Head of caudate nucleus (tissue), 42 donors: Measurements from ENCODE around the gene AHNAK.

Source experiments
- DNase-seq, 42 donors: peaks; one replicate each; pipeline versions ENCODE4 v3.0.0 to v3.0.0-alpha.2; 2020 to 2021; ENCODE audit warnings: mixed read lengths in 7 of 42
- intact Hi-C: fragments of 100-400 bp; cut with DNase I; formaldehyde crosslinking; loops from one replicate; pipeline ENCODE4 v1.15.0; 2022

Gene AHNAK

DNA sequence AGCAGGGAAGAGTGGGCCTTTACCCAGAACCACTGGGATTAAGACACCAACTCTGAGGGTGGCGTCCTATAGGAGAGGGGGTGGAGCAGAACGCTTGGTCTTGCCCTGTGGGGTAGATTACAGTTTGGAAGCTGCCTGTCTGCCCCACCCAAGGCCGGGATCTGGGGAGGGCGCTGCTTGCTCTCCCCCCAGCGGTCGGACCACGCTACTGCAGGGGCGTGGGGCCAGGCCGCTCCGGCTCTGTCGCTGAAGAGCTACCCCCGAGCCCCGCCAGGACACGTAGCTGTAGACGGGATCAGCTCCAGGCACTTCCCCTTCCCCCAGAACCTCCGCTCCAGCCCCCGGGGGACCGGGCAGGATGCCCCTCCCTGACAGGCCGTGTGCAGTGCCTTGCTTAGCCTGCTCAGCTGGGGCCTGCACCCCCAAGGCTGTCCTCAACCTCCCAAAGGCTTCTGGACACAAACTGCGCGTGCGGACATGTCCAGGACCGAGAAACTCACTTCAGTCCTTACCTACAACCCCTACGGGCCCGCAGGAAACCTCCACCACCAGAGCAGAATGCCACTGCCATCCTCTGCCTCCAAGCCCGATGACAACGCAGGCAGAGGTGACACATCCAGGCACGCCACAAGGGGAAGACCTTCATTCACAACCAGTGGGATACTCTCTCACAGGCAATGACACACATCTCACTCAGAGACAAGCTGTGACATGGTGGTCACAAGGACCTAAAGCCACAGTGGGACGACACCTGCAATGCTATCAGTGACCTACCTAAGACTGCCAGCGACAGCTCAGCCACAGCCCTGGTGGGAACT lies 3.6 kb downstream of the AHNAK start:
- intact Hi-C loops, result loop anchor here (5.0 to 10.0 kb wide), 3 partner anchors 46 to 148 kb away; no protein-coding TSS in a partner anchor
- DNase-seq, result peak in 40 of 42 donors; percentile 33 to 87 (median 68)

DNA sequence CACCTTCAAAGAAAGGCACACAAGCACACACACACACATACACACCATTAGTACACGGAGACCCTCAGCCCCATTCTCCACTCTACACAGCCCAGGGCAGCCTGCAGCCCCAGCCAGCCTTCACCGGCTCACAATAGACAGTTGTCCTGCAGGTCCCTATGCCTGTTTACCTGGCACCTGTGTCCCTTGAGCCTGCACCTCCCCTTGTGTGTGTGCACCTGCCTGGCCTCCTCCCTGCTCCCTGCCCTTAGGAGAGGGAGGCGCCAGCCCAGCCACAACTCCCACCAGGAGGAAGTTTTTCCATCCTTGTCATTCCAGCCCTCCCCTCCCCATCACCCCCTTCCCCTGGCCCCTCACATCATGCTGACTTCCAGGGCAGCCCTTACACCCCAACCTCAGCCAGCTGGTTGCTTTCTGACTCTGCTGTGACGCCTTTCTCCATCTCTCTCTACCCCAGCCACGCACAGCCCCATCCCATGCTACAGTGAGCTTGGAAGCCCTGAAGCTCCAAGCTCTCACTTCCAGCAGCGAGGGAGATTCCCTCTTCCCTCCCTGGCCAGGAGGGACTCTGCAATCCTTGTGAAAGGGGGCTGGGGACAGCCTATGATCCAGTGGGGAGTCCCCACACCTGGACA lies 4.4 kb downstream of the AHNAK start:
- no peak for DNase-seq
- intact Hi-C loops, result loop anchor here (5.0 to 10.0 kb wide), 3 partner anchors 45 to 147 kb away; no protein-coding TSS in a partner anchor

DNA sequence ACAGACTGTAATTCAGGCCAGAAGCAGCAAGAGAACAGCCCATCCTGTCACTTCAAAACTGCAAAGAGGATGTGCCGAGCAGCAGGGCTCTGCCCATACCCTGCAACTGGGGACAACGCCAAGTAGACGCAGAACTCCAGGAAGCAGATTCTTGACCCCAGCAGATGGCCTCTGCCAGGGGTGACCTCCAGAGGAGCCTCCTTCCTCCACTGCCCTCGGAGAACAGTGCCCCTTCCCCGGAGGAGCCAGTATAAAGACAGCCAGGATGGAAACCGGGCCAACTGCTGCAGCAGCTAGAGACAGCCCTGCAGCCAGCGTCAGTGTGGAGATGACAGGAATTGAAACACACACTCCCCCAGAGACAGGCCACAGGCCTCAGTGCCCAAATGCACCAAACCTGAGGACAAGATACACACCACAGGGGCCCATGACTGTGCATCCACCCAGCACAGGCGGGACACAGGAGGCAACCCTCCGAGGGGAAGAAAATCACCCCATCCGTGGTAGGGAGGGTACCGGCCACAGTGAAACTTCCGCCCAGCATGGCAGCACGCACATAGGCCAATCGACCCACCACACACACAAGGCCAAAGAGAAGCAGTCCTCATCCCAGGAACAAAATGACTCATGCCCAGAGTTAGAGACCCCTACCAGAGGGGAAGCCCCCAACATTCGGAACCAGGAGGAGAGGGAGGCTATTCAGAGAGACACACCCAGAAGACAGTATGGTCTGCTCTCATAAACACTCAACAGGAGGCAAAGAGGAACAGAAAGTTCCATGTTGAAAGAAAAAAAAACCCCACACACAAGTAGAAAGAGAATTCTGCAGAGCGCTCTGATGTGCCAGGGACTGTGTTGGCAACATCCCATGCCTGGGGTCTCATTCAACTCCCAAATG lies 5.6 kb downstream of the AHNAK start:
- intact Hi-C loops, result loop anchor here (5.0 to 10.0 kb wide), 3 partner anchors 44 to 146 kb away; no protein-coding TSS in a partner anchor
- peak in 4 of 42 donors; percentile 19 to 26 (median 24) for DNase-seq

DNA sequence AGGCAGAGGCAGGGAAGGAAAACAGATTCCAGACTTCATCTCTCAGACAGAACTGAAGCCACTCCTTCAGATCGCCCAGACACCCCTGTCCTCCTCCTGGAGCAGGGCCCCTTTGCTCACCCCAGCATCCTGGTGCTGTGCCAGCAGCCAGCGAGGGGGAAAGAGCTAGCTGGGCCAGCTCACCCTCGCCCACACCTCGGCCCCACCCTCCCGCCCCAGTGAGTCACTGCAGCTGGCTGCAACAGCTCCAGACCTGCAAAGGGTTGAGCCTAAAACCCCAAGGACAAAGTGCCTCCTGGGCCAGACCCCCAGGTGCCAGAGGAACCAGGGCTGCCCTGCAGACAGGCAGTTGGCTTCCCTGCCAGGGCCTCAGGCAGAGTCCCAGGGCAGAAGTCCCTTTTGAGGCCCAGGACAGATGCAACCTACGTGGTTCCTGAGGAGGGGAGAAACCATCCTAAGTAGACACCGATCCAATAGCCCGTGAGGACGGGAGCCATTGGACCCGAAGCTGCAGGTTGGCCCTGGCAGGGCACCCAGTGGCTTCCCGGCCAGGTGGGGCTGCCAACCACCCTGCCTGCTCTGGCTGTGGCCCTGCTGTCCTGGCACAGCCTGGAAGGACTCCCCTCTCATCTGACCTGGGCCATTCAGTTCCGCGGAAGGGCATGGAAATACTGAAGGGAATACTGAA lies 7.2 kb downstream of the AHNAK start:
- DNase-seq, result peak in 3 of 42 donors; percentile 30 to 67 (median 45)
- intact Hi-C loops, result no loop called here

DNA sequence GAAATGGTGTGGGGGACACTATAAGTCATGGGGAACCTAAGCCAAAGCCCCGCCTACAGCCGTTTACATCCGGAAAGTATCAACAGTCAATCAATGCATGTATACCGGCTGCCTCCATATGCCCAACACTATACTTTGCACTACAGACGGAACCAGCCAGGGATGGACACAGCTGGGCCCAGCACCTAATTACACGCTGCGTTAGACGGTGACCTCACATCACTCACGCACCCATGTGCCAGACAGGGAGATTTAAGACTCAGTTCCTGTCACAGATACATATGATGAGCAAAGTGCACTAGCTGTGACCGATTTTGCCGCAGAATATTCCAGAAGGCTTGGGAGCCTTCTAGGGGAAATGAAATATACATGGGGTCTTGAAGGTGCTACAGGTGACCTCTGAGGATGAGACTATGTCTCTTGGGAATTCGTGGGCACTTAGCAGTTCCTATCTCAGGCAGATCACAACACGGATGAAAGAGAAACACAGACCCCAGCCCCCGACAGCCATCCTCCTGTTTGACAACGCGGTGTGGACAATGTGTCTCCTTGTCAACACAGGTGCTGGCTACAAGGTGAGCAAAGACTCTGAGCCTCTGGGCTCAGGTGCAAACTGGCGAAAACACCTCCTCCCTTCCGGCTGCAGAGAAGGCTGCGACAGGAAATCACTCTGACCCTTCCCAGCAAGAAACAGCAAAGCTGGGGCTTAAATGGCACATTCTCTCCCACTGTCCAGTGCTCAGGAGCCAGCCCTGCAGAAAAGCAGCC lies 8.0 kb downstream of the AHNAK start:
- DNase-seq, result no peak
- intact Hi-C loops, result no loop called here

DNA sequence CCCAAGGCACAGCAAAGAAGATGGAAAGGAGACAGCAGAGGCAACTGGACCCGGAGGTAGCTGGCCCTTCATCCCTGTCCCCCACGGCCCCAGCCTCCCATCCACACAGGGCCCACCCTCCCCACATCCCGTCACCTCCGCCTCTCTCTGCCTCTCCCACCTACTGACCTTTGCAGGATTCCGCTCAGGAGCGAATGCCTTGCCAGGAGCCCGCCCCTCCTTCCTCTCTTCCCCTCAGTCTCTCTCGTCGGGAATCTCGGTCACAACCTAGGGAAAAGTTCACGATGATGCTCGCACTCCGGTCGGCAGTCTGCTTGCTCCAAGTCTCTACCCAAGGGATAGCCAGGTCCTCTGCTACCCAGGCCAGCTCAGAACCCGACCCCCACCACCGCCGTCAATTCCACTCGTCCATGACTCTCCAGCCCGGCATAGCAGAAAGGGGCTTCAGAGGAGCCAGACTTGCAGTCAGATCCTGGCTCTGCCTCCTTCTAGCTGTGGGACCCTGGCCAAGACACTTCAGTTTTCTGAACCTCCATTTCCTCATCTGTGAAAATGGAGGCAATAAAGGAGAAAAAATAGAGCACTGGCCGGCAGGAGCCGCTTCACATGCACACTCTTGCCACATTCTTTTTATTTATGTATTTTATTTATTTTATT lies 10.2 kb downstream of the AHNAK start:
- intact Hi-C loops, result no loop called here
- no peak for DNase-seq

DNA sequence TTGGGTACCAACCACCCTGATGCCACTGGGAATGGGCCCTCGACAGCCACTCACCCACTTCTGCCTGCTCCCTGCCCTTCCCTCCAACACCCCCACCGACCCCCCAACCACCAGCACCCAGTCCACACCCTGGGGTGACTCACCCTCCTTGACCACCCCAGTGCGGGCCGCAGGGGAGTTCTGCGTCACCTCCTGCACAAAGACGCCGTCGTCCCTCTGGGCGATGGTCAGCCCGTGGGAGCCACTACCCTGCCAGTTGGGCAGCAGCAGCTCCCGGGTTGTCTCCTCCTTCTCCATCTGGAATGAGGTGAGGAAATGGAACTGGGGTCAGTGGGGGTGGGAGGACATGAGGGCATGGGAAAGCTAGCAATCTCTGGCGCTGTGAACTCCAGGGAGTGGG lies 10.8 kb downstream of the AHNAK start:
- no peak for DNase-seq
- intact Hi-C loops, result no loop called here

DNA sequence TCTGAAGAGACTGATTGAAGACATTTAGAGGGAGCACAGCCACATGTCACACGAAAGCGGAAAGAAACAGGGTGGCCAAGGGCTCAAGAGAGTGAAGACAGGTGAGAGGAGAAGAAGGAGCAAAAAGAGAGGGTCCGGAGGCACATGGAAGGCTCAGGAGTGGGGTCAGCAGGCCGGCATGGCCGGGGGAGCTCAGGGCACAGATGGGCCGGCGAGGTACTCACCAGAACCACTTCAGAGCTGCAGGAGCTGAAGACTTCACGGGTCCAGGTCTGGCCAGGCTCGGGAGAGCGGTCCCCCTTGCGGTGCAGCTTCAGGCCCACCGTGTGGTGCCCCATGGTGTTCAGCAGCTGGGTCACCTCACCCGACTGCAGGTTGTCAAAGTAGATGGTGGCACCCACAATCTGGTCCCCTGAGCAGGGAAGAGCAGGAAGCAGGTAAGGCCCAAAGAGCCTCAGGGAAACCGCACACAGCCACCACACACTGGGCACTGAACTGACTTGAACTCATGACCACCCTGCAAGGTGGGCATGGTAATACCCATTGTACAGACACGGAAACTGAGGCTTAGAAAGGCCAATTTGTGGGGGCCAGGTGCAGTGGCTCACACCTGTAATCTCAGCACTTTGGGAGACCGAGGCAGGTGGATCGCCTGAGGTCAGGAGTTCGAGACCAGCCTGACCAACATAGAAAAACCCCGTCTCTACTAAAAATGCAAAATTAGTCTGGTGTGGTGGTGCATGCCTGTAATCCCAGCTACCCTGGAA lies 11.6 kb downstream of the AHNAK start:
- intact Hi-C loops, result no loop called here
- DNase-seq, result no peak

DNA sequence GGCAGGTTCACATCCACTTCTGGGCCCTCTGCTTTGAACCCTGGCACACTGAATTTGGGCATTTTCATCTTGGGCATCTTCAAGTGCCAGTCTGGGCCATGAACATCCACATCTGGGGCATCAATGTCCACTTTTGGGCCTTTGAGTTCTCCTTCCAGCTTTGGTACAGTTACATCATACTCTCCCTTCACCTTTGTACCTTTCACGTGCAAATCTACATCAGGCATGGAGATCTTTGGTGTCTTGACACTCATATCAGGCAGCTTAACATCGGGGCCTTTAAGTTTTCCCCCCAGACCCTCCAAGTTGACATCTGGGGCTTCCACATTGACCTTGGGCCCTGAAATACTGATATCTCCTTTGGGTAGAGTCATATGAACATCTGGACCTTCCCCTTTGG lies 14.5 kb downstream of the AHNAK start:
- intact Hi-C loops, result no loop called here
- no peak for DNase-seq

DNA sequence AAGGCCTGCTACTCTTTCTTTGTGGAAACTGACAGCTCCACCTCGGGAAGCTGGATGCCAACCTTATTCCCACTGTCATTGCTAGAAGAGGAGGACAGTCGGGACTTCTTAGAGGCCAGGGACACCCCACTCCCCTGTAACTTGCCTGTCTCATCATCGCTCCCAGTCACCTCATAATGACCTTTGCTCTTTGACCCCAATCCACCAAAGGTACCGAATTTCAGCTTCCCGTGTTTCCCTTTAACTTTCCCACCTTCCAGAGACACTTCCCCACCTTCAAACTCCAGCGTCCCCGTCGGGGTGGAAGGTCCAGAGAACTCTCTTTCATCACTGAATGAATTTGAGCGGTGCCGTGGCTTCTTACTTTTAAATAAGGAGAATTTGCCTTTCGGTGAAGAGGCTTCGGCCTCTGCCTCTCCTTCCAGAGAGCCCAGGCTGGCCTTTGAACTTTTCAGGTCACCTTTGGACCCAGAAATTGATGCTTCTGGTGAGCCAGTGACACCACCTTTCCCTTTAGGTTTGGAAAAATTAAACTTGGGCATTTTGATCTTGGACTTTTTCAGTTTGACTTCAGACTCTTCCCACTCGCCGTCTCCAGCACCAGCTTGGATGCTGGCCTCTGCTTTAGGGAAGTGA lies 29.8 kb downstream of the AHNAK start:
- intact Hi-C loops, result no loop called here
- DNase-seq, result no peak

DNA sequence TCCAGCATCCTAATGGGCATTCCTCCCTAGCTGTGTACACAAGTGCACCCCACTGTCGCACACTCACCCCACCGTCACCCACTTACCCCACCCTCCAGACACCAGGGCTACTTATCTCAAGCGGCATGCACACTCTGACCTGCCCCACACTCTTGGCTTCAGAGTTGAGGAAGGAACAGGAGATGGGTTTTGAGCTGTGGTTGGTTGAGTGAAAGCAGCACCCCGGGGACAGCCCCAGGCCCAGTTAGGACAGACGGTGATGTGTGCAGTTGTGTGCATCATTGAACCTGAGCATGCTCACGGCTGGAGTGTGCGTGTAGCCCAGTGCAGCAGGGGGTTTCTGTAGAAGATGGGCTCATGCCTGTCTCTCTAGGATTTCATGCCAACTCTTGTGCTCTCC lies 32.5 kb downstream of the AHNAK start:
- DNase-seq, result no peak
- intact Hi-C loops, result no loop called here

DNA sequence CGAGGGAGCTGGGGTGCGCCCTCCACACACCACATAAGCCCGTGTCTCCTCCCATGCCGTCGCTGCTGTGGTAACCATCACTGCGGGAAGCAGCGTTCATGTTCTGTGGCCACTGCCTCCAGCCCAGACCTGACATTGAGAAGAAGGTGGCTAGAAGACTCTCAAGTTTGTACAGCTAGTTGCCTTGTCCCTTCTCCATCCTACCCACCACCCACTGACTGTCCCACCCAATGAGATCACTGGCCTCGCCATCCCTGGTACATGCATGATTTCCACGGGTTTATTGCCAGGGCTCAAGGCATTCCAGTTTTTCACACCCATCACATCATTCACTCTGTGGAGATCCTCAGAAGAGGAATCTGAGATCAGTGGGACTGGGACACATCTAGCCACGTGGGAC lies 33.0 kb downstream of the AHNAK start:
- no peak for DNase-seq
- intact Hi-C loops, result no loop called here

DNA sequence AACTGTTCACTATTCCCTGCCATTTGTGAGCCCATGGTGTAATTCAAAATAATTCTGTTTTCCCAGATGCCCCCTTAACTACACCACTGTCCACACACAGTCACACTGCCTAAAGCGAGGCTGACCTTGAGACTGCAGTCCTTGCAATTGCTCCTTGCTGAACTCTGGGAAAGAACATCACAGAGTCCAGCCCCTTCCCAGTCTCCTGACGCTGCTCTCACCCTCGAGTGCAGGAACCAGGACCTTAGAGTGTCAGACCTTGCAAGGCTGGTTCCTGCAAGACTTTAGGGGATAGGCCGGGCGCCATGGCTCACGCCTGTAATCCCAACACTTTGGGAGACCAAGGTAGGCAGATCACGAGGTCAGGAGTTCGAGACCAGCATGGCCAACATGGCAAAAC lies 33.6 kb downstream of the AHNAK start:
- intact Hi-C loops, result no loop called here

DNA sequence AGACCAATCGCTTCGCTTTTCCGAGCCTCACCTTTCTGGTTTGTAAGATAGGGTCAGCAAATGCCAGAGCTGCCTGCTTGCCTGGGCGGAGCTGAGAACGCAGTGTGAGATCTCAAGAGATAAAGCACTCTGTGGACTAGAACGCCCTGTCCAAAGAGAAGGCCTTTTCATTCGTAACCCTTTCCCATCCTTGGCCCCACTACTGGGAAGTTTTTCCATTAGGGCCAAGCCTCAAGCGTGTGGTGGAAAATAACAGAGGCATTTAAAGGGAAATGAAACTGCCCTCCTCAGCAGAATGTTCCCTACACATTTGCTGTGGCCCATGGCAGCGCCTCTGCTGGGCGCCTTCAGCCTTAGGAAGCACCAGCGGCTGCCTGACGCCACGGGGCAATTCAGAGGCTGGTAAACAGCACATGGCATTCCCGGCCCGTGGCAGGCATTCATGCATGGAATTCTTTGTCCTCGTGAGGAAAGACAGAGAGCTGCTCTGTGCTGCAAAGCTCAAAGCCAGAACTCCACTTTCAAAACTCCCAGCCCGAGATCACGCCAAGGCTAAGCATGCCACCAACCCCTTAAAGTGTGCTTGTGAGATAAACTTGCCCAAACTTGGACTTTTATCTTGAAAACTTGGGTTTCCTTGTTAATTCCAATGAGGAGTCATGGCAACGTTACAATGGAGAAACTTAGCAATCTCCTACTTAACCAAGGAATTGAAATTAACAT lies 38.1 kb downstream of the AHNAK start:
- peak; percentile 65 to 91 (median 82) for DNase-seq
- intact Hi-C loops, result loop anchor here (10.0 kb wide), 1 partner anchor 104 kb away; no protein-coding TSS in a partner anchor

More for the DNA sequence above, 33.6 kb downstream of the AHNAK start:
- no peak for DNase-seq

DNA sequence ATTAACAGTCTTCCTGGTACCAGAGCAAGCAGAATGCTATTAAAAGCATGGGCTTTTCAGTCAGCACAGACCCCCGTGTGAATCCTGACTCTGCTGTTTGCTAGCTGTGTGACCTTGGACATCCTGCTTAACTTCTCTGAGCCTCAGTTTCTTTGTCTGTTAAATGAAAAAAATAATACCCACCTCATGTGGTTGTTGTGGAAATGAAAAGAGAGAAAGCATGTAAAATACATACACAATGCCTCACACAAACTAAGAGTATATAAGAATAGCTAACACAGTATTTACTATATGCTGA lies 39.5 kb downstream of the AHNAK start:
- DNase-seq, result no peak
- intact Hi-C loops, result loop anchor here (10.0 kb wide), 1 partner anchor 102 kb away; no protein-coding TSS in a partner anchor
